ENCODE measurements around the gene KLK15. TPM values are rescaled to one million over a fixed set of nuclear protein-coding genes. Genes with fewer than 3 reads are reported as not detected.

Gene KLK15
- total and polyA plus RNA-seq, 2 of the 13 experiments (the other 11 are each of a cell fraction or from before 2014, with no cell fraction given): not detected

GRCh38 chr19:50835785-50836542 lies 2.6 kb upstream of the KLK15 start (continued):
- TF ChIP-seq HINFP (CRISPR knock-in tag; IDR thresholded peaks at IDR 0.05; ENCODE audit: low read depth) (0 out of 2 replicates have a peak, but pooled peaks have one; percentile 63), HMGXB4 (CRISPR knock-in tag; IDR thresholded peaks at IDR 0.05; ENCODE audit: borderline replicate concordance in 1 of 2, low read depth in 1 of 2) (peak; percentile 28 to 48; a peak in 1 of 4 replicates), MXD3 (CRISPR knock-in tag; IDR thresholded peaks at IDR 0.05) (no peak), ZSCAN22 (CRISPR knock-in tag; IDR thresholded peaks at IDR 0.05) (peak; percentile 93), RBFOX2 (IDR thresholded peaks at IDR 0.05; ENCODE audit: low read depth, low read length) (0 out of 2 replicates have a peak, but pooled peaks have one; percentile 17), ZBTB8A (CRISPR knock-in tag; IDR thresholded peaks at IDR 0.05; ENCODE audit: borderline replicate concordance, low read depth) (no peak), KDM4B (CRISPR knock-in tag; IDR thresholded peaks at IDR 0.05) (no peak), FIP1L1 (IDR thresholded peaks at IDR 0.05; ENCODE audit: borderline replicate concordance, insufficient read depth, low read depth, low read length) (no peak), ZFAT (CRISPR knock-in tag; conservative IDR thresholded peaks at IDR 0.05) (no peak), ZNF101 (CRISPR knock-in tag; IDR thresholded peaks at IDR 0.05; ENCODE audit: borderline replicate concordance, low read depth) (no peak), YEATS4 (CRISPR knock-in tag; IDR thresholded peaks at IDR 0.05; ENCODE audit: borderline replicate concordance) (no peak), NFE2L1 (CRISPR knock-in tag; IDR thresholded peaks at IDR 0.05; ENCODE audit: borderline replicate concordance) (no peak), CBX2 (IDR thresholded peaks at IDR 0.05; ENCODE audit: low read depth, low read length) (no peak), CBX2 (CRISPR knock-in tag; IDR thresholded peaks at IDR 0.05; ENCODE audit: low read depth) (no peak), ZNF160 (CRISPR knock-in tag; IDR thresholded peaks at IDR 0.05) (no peak), RFX3 (CRISPR knock-in tag; IDR thresholded peaks at IDR 0.05) (no peak), ZKSCAN8 (CRISPR knock-in tag; IDR thresholded peaks at IDR 0.05; ENCODE audit: borderline replicate concordance) (no peak), ZNF343 (CRISPR knock-in tag; IDR thresholded peaks at IDR 0.05) (no peak), ZNF337 (CRISPR knock-in tag; IDR thresholded peaks at IDR 0.05; ENCODE audit: borderline replicate concordance, low read depth) (no peak), ZNF777 (CRISPR knock-in tag; IDR thresholded peaks at IDR 0.05) (peak; percentile 97), SSRP1 (CRISPR knock-in tag; IDR thresholded peaks at IDR 0.05) (no peak), ZBTB7B (CRISPR knock-in tag; IDR thresholded peaks at IDR 0.05) (0 out of 2 replicates have a peak, but pooled peaks have one; percentile 27), TCF7 (IDR thresholded peaks at IDR 0.05; ENCODE audit: low read depth) (no peak), ZFP41 (CRISPR knock-in tag; IDR thresholded peaks at IDR 0.05; ENCODE audit: borderline replicate concordance) (no peak), ZMAT3 (CRISPR knock-in tag; conservative IDR thresholded peaks at IDR 0.05) (no peak), ZBTB7A (CRISPR knock-in tag; IDR thresholded peaks at IDR 0.05) (peak; percentile 56; the same call in 1 of the 2 replicates), FOSL2 (CRISPR knock-in tag; IDR thresholded peaks at IDR 0.05) (0 out of 2 replicates have a peak, but pooled peaks have one; percentile 8), HES4 (CRISPR knock-in tag; IDR thresholded peaks at IDR 0.05; ENCODE audit: borderline replicate concordance) (no peak)
